ENCODE measurements around the gene TRAPPC12.

GRCh38 chr2:3427272-3427671, 47.8 kb downstream of the TRAPPC12 start:
- no peak for TF ChIP-seq CTCF (conservative IDR thresholded peaks at IDR 0.05; ENCODE audit: low read depth, low read length)
- TF ChIP-seq EZH2phosphoT487 (IDR thresholded peaks at IDR 0.05; ENCODE audit: borderline replicate concordance, low read length), result no peak

Measured in PC-3 (cell line).